PC-3 (cell line): ENCODE results near the gene GPX3. TPM values are rescaled to one million over a fixed set of nuclear protein-coding genes. Genes with fewer than 3 reads are reported as not detected.

Experiments used
- ATAC-seq: fragments of 200-7000 bp; cut with Tn5 transposase; 2 replicates; pipeline ENCODE4 v1.9.1; 2020; ENCODE audit warnings: mild to moderate bottlenecking, moderate library complexity
- BruUV-seq: library from RNA; stranded (reverse); fragments of 400-500 nt; replicated peaks from 2 replicates; lab custom pipeline; 2021; lab: Mats Ljungman, UMichigan
- CTCF ChIA-PET: fragments of 300-600 bp; sonication (Branson Sonifier 250); formaldehyde crosslinking; loops from one replicate; lab custom pipeline; 2022; ENCODE audit warnings: antibody characterized with exemption; lab: Charles Lee
- POLR2A ChIA-PET: fragments of 300-600 bp; sonication (Branson Sonifier 250); formaldehyde crosslinking; loops from one replicate; lab custom pipeline; 2022; ENCODE audit warnings: antibody characterized with exemption; ENCODE audit not compliant: unreplicated experiment; lab: Charles Lee
- DNase-seq: peaks from one replicate; pipeline ENCODE4 v3.0.0-alpha.2; 2015
- H2AFZ ChIP-seq: fragments of 300-600 bp; sonication (generic); 2 replicates; pipeline ENCODE4 v1.6.0; 2016; ENCODE audit warnings: antibody characterized with exemption, low read length
- H3F3A ChIP-seq: fragments of 300-600 bp; sonication (generic); one replicate; pipeline ENCODE4 v1.6.0; 2017; ENCODE audit warnings: antibody characterized with exemption, low read length, control low read depth, mild to moderate bottlenecking; ENCODE audit not compliant: unreplicated experiment
- H3K27ac ChIP-seq: fragments of 300-600 bp; sonication (generic); 2 replicates; pipeline ENCODE4 v1.5.1; 2016; ENCODE audit warnings: mild to moderate bottlenecking, low read length
- H3K27me3 ChIP-seq: fragments of 300-600 bp; sonication (generic); 2 replicates; pipeline ENCODE4 v1.6.1; 2016; ENCODE audit warnings: low read length, mixed read lengths
- H3K36me3 ChIP-seq: fragments of 300-600 bp; sonication (generic); 2 replicates; pipeline ENCODE4 v1.6.1; 2016; ENCODE audit warnings: low read depth, mixed run types, low read length, mixed read lengths
- H3K4me1 ChIP-seq: fragments of 300-600 bp; sonication (generic); 2 replicates; pipeline ENCODE4 v1.5.1; 2016; ENCODE audit warnings: low read length; ENCODE audit not compliant: insufficient read depth
- H3K4me2 ChIP-seq: fragments of 300-600 bp; sonication (generic); 2 replicates; pipeline ENCODE4 v1.6.0; 2016; ENCODE audit warnings: low read length
- H3K4me3 ChIP-seq: fragments of 300-600 bp; sonication (generic); 2 replicates; pipeline ENCODE4 v1.5.1; 2016; ENCODE audit warnings: mild to moderate bottlenecking, low read length, mixed read lengths
- H3K79me2 ChIP-seq: fragments of 300-600 bp; sonication (generic); 2 replicates; pipeline ENCODE4 v1.6.1; 2017; ENCODE audit warnings: low read length, mixed read lengths
- H3K9ac ChIP-seq: fragments of 300-600 bp; sonication (generic); 2 replicates; pipeline ENCODE4 v1.6.0; 2016; ENCODE audit warnings: mild to moderate bottlenecking, low read length
- H3K9me2 ChIP-seq: fragments of 300-600 bp; sonication (generic); replicated peaks from 2 replicates; pipeline ENCODE4 v1.6.1; 2016; ENCODE audit warnings: mixed run types, low read length, mixed read lengths
- H3K9me3 ChIP-seq: fragments of 300-600 bp; sonication (generic); 2 replicates; pipeline ENCODE4 v1.6.1; 2016; ENCODE audit warnings: low read length, mixed read lengths
- H4K20me1 ChIP-seq: fragments of 300-600 bp; sonication (generic); 2 replicates; pipeline ENCODE4 v1.6.1; 2016; ENCODE audit warnings: low read length, mixed read lengths
- EZH2 ChIP-seq: fragments of 300-600 bp; sonication (generic); IDR thresholded peaks from one replicate; pipeline ENCODE4 v1.6.1; 2017; ENCODE audit warnings: antibody characterized with exemption, mild to moderate bottlenecking, low read length; ENCODE audit not compliant: unreplicated experiment
- EZH2phosphoT487 ChIP-seq: fragments of 300-600 bp; sonication (generic); IDR thresholded peaks from 2 replicates; pipeline ENCODE4 v1.6.1; 2018; ENCODE audit warnings: mild to moderate bottlenecking, antibody characterized with exemption, low read length, borderline replicate concordance
- intact Hi-C: fragments of 100-400 bp; cut with micrococcal nuclease; formaldehyde crosslinking; loops from 2 replicates; pipeline ENCODE4 v1.9.0; 2023
- total RNA-seq: library from RNA; depleted of rRNA; stranded (reverse); fragments of >200 nt; gene quantifications from 2 replicates; pipeline ENCODE4 v1.2.3, GENCODE V29; 2014
- TF ChIP-seq, protein P1 (sequence below): fragments of 300-600 bp; sonication (generic); conservative IDR thresholded peaks from 2 replicates; pipeline ENCODE4 v1.5.1; 2017; ENCODE audit warnings: antibody characterized with exemption, low read depth, mild to moderate bottlenecking, low read length

The GPX3 gene
- total RNA-seq, 1 experiment from 2014 or later, result not detected

- Histone ChIP-seq H3K36me3 (peaks cover 45% of the 10 kb centered on the region), H3K79me2 (no peaks in the 10 kb centered on the region), H3K9ac (no peak overlapping the region), H3K9me3 (no peaks in the 10 kb centered on the region), H2AFZ (no peak overlapping the region), H3K27me3 (no peaks in the 10 kb centered on the region), H4K20me1 (peaks cover 6% of the 10 kb centered on the region; the same call in 1 of the 2 replicates), H3K27ac (no peak overlapping the region), H3K4me2 (no peak overlapping the region), H3K4me3 (no peak overlapping the region), H3K4me1 (no peaks in the 10 kb centered on the region), H3F3A (no peaks in the 10 kb centered on the region), H3K9me2 (no peaks in the 10 kb centered on the region)
- CTCF ChIA-PET, result interaction anchor here (0.5 to 1.9 kb wide), 7 partner anchors 11 to 114 kb away, joined by 3 to 26 read pairs (median 7); no protein-coding TSS in a partner anchor
- peak; percentile 84 for DNase-seq
- no peak for TF ChIP-seq EZH2phosphoT487
- TF ChIP-seq EZH2, result no peak
- TF ChIP-seq, protein P1, sequence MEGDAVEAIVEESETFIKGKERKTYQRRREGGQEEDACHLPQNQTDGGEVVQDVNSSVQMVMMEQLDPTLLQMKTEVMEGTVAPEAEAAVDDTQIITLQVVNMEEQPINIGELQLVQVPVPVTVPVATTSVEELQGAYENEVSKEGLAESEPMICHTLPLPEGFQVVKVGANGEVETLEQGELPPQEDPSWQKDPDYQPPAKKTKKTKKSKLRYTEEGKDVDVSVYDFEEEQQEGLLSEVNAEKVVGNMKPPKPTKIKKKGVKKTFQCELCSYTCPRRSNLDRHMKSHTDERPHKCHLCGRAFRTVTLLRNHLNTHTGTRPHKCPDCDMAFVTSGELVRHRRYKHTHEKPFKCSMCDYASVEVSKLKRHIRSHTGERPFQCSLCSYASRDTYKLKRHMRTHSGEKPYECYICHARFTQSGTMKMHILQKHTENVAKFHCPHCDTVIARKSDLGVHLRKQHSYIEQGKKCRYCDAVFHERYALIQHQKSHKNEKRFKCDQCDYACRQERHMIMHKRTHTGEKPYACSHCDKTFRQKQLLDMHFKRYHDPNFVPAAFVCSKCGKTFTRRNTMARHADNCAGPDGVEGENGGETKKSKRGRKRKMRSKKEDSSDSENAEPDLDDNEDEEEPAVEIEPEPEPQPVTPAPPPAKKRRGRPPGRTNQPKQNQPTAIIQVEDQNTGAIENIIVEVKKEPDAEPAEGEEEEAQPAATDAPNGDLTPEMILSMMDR, result peak; percentile 97
- POLR2A ChIA-PET, result no interaction called here
- peak; percentile 78 for ATAC-seq
- no TSS peak for BruUV-seq
- intact Hi-C loops, result loop anchor here (1.0 to 5.0 kb wide), 2 partner anchors 64 to 111 kb away; no protein-coding TSS in a partner anchor
These were observed 30.9 kb downstream of the GPX3 start for GRCh38 chr5:151051066-151051930.

DNA sequence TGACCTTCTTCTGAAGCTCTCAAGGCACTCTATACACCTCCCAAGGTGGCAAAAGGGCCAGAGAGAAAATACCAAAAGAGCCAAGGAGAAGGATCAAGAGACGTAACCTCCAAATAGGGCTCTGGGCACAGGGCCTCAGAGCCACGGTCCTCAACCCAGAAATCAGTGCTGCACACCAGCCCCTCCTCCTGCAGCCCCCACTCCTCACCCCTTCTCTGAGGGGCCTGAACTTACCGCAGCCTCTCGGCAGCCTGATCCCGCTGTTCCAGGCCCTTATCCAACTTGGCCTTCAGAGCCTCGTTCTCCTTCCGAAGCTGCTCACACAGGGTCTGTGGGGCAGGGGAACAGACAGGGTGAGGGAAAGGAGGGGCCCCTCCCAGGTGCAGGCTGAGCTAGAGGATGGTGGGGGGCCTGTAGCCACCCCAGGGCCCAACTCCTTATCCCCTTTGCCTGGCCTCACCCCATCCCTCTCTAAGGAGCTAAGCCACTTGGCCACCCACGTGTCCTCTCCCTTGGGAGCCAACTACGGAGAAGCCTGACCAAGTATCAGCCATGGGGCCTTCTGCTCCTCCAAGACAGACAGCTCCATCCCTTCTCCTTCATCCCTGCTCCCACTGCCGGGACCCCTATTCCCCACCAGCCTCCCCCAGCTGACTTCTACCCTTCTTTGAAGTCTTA lies 31.7 kb downstream of the GPX3 start:
- H3K27ac ChIP-seq, result no peak overlapping the region
- H3K9me2 ChIP-seq, result no peaks in the 10 kb centered on the region
- H4K20me1 ChIP-seq, result peaks cover 6% of the 10 kb centered on the region; the same call in 1 of the 2 replicates
- ChIA-PET POLR2A (no interaction called here), CTCF (interaction anchor here (1.0 to 1.9 kb wide), 5 partner anchors 30 to 113 kb away, joined by 3 to 26 read pairs (median 7); no protein-coding TSS in a partner anchor)
- no peaks in the 10 kb centered on the region for H3F3A ChIP-seq
- H2AFZ ChIP-seq, result no peak overlapping the region
- TF ChIP-seq EZH2phosphoT487 (no peak), EZH2 (no peak)
- TF ChIP-seq, protein P1, result no peak; the same call in 1 of the 2 replicates
- H3K27me3 ChIP-seq, result no peaks in the 10 kb centered on the region
- H3K9ac ChIP-seq, result no peak overlapping the region
- BruUV-seq, result no TSS peak
- H3K4me2 ChIP-seq, result no peak overlapping the region
- intact Hi-C loops, result loop anchor here (1.0 to 5.0 kb wide), 2 partner anchors 63 to 110 kb away; no protein-coding TSS in a partner anchor
- no peaks in the 10 kb centered on the region for H3K4me1 ChIP-seq
- no peaks in the 10 kb centered on the region for H3K79me2 ChIP-seq
- no peak overlapping the region for H3K4me3 ChIP-seq
- ATAC-seq (no peak), DNase-seq (no peak)
- no peaks in the 10 kb centered on the region for H3K9me3 ChIP-seq
- peaks cover 44% of the 10 kb centered on the region for H3K36me3 ChIP-seq
